NCI-H2081 treated with DMSO at 0.1 percent for 48 hours (cell line): ENCODE measurements around the gene MPDU1.
"Not testable (repeated sequence)": the region's sequence is repeated elsewhere in the genome, so short reads cannot be mapped to it uniquely, and the experiment has no call there.

Source experiments
- DNase-seq: peaks from one replicate; lab custom pipeline; 2025; lab: John Stamatoyannopoulos, UW

Gene MPDU1

DNA sequence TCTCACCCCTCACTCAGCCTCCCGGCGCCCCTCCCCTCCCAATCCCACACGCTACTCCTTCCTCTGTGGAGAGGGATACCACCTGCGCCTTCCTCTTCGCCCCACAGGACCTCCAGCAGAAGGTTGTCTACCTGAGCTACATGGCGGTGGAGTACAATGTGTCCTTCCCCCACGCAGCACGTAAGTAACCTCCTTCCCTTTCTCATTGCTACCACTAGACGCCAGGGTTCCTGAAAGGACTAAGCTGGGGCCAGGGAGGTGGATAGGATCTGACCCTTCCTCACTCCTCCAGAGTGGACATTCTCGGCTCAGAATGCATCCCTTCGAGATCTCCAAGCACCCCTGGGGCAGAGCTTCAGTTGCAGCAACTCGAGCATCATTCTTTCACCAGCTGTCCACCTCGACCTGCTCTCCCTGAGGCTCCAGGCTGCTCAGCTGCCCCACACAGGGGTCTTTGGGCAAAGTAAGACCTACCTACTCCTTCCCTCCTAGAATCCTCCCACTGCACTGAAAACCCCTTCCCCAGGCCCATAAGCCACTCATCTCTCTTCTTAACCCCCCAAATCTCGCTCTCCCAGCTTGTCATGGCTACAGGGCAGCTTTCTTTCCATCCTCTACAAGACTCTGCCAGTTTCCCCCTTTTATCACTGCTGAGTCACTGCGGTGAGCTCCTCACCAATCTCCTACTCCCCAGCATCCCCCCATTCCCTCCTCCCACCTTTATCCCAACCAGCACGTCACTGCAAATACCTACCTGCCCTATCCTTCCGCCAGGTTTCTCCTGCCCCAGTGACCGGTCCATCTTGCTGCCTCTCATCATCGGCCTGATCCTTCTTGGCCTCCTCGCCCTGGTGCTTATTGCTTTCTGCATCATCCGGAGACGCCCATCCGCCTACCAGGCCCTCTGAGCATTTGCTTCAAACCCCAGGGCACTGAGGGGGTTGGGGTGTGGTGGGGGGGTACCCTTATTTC, 2.8 kb upstream of the MPDU1 start:
- DNase-seq: no peak

DNA sequence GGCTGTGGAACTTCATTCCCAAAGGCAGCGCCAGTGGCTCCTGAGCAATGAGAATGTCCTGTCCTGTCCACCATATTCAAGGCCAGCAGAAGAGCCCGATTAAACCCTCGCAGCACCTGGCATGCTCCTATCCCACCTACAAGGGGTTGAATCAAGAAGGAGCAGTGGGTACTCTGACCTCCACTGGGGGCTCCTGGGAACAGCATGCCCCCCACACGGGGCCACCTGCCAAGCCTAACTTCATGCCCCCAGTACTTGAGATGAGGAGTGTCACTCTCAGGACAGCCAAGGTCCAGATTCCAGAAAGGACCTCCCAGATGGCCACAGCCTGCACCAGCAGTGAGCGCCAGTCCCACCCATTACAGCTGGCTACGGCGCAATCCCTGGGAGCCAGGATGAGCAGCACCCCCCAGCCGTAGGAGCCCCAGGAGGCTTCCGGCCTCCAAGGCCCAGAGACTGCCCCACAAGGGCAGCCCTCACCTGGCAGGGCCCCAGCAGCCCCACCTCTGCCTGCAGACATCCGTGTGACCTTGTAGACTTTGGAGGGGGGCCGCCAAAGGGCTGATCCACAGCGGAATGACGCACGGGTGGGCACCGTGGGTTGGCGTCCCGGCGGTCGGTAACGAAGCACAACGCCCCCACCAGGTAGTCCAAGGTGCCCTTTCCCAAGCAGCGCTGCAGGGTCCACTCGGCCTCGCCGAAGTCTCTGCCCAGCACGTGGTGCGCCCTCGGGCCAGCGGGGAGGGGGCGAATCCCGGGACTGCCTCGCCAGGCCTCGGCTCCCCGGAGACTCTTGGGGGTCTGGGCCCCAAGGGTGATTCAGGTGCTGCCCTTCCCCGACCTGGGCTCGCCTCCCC, 1.0 kb upstream of the MPDU1 start:
- DNase-seq: no peak

DNA sequence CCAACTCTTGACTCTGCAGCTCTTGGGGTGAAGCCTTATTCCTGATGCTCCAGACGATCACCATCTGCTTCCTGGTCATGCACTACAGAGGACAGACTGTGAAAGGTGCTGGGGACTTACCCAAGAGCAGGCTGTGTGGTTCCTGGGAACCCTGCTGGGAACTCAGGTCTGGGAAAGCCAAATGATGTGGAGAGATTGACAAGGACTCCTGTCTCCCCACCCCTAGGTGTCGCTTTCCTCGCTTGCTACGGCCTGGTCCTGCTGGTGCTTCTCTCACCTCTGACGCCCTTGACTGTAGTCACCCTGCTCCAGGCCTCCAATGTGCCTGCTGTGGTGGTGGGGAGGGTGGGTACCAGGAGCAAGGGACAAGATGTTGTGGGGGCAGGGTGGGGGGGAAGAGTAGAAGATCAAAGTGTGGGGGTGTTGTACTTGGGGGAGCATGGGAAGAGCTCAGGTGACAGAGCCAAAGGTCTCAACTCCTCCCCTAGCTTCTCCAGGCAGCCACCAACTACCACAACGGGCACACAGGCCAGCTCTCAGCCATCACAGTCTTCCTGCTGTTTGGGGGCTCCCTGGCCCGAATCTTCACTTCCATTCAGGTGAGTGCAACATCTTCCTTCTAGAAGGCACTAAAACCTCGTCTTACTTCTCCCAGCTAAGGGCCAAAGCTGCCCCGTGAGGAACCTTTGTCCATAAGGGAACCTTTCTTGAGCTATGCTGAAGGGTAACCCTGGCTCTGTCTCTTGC, 3.2 kb downstream of the MPDU1 start:
- DNase-seq: no peak

DNA sequence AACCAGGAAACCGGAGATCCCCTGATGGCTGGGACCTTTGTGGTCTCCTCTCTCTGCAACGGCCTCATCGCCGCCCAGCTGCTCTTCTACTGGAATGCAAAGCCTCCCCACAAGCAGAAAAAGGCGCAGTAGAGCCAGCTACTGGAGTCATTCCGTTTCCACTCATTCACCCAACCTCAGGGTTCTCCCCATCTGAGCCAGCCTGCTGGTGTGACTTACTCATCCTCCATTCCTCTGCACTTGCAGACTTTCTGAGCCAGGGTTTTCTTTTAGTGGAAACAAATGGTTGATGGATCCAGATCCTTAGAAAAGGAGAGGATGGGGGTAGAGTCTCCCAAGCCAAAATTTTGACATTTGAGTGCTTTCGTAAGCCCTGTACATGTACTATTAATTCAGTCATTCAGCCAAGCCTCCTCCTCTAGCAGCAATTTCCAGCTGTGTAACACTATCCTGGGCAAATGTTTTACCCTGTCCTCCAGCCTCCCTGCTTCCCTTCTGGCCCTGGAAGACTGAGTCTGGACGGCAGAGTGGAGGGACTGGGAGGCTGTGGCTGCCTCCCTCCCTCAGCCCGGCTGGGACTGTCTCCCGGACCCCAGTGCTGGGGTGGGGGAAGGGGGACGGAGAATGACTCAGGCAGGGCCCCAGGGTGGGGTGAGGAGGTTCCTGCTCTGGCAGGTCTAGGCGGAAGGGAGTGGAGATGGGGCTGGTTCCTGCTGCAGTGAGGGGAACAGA, 3.9 kb downstream of the MPDU1 start:
- no peak for DNase-seq

DNA sequence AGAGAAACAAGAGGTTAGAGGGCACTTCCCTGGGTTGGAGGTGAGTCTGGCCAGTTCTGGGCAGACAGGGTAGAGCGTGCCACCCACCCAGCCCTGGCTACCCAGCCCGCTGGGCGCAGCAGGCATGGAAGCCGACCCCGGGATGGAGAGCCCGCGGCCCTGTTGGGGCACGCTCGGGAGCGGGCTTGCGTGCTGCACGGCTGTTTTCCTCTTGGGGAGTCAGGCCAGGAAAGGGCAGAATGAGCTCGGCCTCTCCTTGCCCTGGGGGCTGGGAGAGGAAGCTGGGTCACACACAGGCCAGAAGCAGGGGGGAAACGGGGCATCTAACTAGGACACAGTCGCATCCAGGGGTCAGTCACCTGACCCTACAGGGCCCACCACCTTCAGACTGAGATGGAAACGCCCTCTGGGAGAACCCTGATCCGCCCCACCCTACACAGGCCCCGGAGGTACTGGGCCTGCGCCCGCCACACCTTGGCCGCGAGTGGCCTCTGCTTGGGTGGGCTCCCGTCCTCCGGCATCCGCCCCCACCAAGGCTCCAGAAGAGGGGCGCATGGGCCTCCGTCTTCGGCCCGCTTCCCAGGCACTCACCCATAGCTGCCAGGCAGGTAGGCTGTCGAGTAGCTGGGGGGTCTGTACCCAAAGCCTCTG, 5.0 kb downstream of the MPDU1 start:
- DNase-seq: no peak

DNA sequence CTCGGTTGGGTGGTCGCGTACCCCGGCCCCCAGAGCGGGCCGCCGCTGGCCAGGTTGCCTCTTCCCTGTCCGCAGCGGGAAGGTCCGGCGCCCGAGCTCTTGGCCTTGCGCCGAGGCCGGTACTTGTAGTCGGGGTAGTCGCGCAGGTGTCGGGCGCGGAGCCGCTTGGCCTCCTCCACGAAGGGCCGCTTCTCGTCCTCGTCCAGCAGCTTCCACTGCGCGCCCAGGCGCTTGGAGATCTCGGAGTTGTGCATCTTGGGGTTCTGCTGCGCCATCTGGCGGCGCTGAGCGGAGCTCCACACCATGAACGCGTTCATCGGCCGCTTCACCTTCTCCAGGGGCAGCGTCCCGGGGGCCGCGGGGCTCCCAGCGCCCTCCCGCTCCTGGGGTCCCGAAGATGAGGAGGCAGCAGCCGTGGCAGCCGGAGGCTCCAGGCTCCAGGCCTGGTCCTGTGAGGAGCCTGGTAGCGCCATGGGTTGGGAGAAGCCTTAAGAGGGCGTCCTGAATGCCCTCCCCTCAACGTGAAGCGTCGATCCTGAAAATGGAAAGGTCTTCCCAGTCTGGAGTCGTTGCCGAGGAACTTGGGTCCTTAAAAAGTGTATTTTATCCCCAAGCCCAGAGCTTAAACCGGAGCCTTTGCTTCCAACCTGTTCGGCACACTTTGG, 5.7 kb downstream of the MPDU1 start:
- no peak for DNase-seq

DNA sequence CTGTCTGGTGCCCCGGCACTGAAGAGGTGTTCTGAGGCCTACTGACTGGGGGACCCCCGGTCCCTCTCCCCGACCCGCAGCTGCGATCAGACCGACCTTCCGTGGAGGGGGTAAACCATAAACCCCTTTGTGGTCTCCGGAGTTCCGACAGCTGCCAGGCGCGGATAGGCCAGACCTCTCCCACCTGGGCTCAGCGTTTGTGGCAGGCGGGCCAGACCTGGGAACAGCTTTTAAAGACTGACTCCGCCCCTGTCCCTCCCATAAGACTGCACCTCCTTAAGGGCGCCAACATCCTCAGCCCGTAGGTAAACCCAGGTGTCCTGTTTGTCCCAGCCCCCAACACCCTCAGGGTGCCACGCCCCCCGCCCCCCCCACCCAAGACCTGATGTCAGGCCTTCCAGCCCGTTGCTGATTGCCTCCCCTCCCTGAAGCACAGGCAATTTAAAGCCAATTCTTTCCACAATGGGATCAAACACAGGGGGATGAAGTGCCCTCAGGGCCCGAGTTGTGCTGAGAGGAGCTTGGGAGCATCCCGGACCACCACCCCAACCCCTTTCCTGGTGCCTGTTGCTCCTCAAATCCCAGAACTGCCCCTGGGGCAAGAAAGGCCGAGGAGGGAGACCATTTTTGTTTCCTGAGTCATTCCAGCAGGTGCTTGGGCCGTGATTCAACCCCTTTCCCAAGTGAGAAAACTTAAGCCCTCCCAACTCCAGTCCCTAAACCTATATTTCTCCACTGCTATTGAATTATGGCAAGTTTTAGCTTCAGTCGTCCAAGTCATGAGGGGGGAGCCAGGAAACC, 6.4 kb downstream of the MPDU1 start, which contains the start of gene SOX15:
Gene SOX15 (minus strand): TSS at position 204 of the 801 bp plus-strand sequence. CDS start 418 bp downstream, outside the sequence.
- no peak for DNase-seq

DNA sequence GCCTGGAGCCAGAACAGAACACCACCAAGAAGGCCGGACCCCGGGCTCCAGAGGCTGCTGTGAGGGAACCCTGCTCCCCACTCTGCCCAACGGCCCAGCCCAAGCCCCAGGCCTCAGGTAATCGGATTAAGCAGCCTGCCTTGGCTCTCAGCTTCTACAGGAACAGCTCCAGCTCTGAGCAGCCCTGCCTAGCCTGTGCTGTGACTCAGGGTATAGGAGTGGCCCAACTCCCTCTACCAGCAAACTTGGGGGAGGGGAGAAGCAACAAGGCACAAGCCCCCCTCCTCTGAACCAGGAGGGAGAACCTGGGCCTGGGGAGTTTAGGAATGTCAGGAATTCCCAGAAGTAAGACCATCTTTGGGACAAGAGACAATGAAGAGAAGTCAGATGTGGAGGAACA, 7.1 kb downstream of the MPDU1 start:
- no peak for DNase-seq

DNA sequence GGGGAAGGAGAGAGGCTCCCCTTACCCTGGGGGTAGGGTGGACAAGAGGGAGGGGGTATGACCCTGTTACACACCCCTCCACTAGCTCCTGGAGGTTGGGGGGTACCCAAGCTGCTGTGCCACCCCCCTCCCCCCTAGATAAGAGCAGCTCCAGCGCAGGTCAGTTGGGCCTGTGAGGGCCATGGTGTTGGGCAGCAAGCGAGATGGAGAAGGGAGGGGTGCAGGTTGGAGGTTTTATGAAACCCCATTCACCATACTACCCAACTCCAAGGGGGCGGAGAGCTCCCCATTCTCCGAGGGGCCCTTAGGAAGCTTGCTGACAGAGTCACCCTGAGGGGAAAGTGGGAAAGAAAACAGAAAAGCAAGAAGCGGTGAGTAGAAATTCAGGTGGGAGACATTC, 7.9 kb downstream of the MPDU1 start:
- no peak for DNase-seq

DNA sequence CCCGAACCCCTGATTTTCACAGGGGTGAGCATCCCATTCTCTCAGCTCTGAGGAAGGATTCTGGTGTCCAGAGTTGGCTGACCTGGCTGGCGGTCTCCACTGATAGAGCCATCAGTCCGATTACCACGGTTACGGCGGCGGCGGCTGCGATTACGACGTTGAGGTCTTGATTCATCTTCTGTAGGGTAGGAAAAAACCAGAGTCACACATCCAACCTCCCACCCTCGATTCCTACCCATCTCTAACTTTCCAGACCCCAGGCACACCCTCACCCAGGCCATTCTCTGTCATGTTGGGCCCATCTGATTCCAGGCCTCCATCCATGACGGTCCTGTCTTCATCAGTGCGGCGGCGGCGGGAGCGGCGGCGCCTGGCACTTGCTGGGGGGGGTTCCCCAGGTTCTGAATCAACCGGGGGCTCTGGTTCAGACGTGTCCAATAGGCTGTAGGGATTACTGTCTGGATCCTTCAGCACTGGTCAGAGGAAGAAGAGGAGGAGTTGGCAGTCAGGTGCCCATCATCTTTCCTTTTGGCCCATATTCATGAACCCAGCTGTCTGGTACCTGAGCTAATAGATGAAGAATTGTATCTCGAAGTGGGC, 8.9 kb downstream of the MPDU1 start:
- DNase-seq: no peak

DNA sequence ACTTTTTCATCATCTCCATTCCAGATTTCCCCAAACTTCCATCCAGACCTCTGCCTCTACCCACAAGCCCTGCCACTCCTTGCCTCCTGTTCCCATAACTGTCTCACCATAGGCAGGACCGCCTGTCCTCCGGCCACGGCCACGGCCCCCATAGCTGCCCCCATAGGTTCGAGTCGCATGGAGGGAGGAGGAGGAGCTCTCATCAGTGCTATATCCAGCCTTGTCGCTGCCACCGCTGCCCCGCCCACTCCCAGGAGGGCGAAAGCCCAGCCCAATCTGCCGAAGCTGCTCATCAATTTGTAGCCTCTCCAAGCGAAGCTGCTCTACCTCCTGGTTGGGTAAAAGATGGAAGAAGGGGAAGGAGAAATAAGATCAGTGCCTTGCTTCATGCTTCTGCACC, 9.6 kb downstream of the MPDU1 start:
- no peak for DNase-seq

DNA sequence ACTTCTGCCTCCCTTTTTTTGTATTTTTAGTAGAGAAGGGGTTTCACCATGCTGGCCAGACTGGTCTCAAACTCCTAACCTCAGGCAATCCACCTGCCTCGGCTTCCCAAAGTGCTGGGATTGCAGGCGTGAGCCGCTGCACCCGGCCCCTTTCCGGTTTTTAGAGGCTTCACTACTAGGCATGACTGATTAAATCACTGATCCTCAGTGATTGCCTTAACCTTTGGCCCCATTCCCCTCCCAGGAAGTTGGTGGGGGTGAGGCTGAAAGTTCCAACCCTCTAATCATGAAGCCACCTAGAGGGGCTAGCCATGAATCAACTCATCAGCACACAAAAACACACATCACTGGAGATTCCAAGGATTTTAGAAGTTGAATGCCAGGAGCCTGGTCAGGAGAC, 13.9 kb downstream of the MPDU1 start:
- not testable (repeated sequence) for DNase-seq

DNA sequence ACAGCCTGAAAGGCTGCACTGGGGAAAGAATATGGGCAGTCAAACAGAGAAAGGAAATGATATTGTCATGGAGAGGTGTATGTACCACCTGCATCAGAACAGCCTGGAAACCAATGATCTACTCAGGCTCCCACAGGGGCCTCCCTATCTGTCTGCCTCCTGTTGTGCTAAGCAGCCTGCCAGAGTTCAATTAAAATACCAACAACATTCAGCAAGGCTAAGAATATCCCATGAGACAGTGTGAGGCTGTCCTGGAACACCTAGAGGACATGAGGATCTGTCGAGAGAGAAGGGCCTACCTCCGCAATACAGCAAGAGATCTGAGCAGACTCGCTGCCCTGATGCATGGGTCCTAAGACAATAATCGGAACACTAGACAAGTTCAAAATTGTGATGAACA, 22.6 kb downstream of the MPDU1 start:
- DNase-seq: no peak

DNA sequence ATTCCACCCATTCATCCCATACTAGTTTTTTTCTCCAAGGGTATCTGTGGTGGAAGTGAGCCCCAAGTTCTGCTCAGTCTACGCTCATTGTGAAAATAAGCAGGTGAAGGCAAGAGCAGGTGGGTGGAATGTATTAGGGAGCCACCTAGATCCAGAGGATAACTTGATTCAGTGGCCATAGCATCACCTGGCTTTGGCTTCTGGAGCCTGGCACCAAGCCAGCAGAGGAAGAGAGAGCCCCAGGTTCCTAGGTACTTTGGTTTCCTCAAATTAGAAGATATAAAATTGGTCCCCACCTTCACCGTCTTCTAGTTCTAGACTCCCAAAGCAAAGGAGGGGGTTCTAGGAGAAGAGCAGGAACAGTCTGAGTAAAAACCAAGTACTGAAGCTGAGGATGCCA, 27.0 kb downstream of the MPDU1 start:
- no peak for DNase-seq

DNA sequence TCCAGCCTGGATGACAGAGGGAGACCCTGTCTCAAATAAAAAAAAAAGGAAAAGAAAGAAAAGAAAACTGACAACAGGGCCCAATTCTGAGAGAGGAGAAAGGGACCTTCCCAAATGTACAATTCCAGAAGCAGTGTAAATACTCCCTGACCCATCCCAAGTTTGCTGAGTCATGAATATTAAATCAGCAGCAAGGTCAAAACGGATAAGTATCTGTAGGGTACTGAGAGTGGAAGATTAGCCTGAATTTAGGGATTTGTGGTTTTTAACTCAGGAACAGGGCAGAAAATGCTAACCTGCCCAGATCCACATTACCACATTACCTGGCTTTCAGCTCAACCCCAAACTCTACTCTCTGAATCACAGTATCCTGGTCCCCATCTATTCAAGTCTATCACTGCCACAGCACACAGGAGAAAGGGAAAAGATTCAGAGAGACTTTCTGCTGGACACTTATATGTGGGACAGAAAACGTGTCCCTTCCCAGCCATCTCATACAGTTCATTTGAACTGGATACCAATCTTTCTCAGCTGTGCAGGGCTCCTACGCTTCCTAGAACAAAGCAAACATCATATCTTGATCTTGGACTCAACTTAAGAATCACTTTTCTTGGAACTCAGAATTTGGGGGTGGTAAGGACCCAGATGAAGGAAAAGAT, 28.1 kb downstream of the MPDU1 start:
- no peak for DNase-seq

DNA sequence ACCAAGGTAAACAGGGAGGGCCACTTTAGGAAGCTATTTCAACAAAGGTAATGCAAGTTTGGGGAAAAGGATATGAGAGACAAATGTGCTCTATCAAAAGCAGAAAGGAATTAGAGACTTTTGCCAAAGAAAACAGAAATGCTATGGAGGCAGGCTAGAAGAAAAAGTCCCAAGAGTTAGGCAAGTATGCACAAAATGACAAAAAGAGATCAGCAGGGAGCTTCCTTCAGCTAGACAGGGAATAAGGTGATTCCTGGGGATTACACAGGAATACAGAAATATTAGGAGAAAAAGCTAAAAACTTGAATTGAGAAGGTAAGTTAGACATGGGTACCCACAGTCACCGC, 28.6 kb downstream of the MPDU1 start:
- DNase-seq: no peak

DNA sequence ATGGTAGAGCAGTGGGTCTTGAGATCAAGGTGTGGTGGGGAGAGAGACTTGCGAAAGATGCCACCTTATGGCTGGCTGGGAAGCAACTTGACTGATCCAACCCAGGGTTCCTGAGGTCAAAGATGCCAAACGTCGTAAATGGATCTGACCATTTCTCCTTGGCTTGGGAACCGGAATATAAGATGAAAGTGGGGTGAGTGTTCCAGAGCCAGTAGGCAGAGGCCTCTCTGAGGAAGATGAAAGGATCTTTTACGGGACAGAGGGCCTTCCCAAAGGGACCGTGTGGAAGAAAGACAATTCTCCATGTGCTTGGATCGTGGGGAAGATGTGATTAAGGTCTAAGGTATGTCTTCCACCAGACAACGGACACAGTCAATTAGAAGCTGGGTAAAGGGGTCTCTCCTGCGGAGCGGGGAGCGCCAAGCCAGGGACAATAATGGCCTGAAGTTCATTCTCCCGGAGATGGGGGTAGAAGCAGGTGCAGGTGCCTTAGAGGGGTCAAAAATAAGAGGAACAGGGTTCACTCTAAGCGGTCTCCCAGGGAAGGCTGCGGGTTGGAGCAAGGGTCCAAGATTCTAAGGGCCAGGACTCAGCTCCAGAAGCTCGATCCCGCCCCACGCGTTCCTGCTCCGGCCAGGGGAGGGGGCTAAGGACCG, 30.2 kb downstream of the MPDU1 start:
- DNase-seq: no peak
